Epidermal melanocyte (primary cell): ENCODE measurements around the gene AMBN.
"Not testable (repeated sequence)": the region's sequence is repeated elsewhere in the genome, so short reads cannot be mapped to it uniquely, and the experiment has no call there.

ENCODE experiments used
- DNase-seq: peaks from one replicate; pipeline ENCODE4 v3.0.0; 2011; ENCODE audit warnings: low spot score; ENCODE audit not compliant: insufficient read length

The AMBN gene

GRCh38 chr4:70608324-70608723 lies 16.3 kb downstream of the AMBN start:
- DNase-seq = no peak

GRCh38 chr4:70613306-70614183 lies 21.5 kb downstream of the AMBN start:
- DNase-seq = no peak

GRCh38 chr4:70614184-70614555 lies 22.1 kb downstream of the AMBN start:
- no peak for DNase-seq

- DNase-seq = no peak
These were observed 27.2 kb downstream of the AMBN start for GRCh38 chr4:70619288-70619687.

GRCh38 chr4:70619778-70620177 lies 27.7 kb downstream of the AMBN start:
- no peak for DNase-seq

GRCh38 chr4:70623323-70623722 lies 31.3 kb downstream of the AMBN start:
- no peak for DNase-seq

GRCh38 chr4:70624226-70624793 lies 32.3 kb downstream of the AMBN start:
- no peak for DNase-seq

- no peak for DNase-seq
These were observed 35.6 kb downstream of the AMBN start for GRCh38 chr4:70627620-70628019.

- no peak for DNase-seq
These were observed 36.4 kb downstream of the AMBN start, which contains the start of gene ENAM for GRCh38 chr4:70628444-70628843. Gene ENAM (plus strand): TSS chr4:70628744. CDS start chr4:70629501, 757 bp downstream.

GRCh38 chr4:70629469-70630090 lies 37.5 kb downstream of the AMBN start:
- DNase-seq = no peak

- DNase-seq = no peak
These were observed 38.1 kb downstream of the AMBN start for GRCh38 chr4:70630162-70630561.

- no peak for DNase-seq
These were observed 40.0 kb downstream of the AMBN start for GRCh38 chr4:70632028-70632427.

GRCh38 chr4:70634482-70634881 lies 42.4 kb downstream of the AMBN start:
- no peak for DNase-seq

- no peak for DNase-seq
These were observed 45.3 kb downstream of the AMBN start for GRCh38 chr4:70637239-70637913.

GRCh38 chr4:70640192-70640591 lies 48.1 kb downstream of the AMBN start:
- no peak for DNase-seq

GRCh38 chr4:70650741-70651140 lies 58.7 kb downstream of the AMBN start:
- DNase-seq = not testable (repeated sequence)

GRCh38 chr4:70651864-70652506 lies 59.9 kb downstream of the AMBN start:
- no peak for DNase-seq

- DNase-seq = no peak
These were observed 62.6 kb downstream of the AMBN start for GRCh38 chr4:70654605-70655011.
